A172 (cell line): Measurements from ENCODE around the gene LRIG2. TPM values are rescaled to one million over a fixed set of nuclear protein-coding genes. Genes with fewer than 3 reads are reported as not detected.
"Not testable (repeated sequence)": the region's sequence is repeated elsewhere in the genome, so short reads cannot be mapped to it uniquely, and the experiment has no call there.

Experiments used
- DNase-seq: peaks from one replicate; pipeline ENCODE4 v3.0.0-alpha.2; 2015; ENCODE audit warnings: low spot score
- total RNA-seq: library from RNA; depleted of rRNA; stranded (reverse); fragments of >200 nt; shearing (Covaris generic); gene quantifications from 2 replicates; pipeline ENCODE4 v1.2.3, GENCODE V29; 2014

The LRIG2 gene
- total RNA-seq, 1 experiment from 2014 or later, result 6.3 TPM

DNA sequence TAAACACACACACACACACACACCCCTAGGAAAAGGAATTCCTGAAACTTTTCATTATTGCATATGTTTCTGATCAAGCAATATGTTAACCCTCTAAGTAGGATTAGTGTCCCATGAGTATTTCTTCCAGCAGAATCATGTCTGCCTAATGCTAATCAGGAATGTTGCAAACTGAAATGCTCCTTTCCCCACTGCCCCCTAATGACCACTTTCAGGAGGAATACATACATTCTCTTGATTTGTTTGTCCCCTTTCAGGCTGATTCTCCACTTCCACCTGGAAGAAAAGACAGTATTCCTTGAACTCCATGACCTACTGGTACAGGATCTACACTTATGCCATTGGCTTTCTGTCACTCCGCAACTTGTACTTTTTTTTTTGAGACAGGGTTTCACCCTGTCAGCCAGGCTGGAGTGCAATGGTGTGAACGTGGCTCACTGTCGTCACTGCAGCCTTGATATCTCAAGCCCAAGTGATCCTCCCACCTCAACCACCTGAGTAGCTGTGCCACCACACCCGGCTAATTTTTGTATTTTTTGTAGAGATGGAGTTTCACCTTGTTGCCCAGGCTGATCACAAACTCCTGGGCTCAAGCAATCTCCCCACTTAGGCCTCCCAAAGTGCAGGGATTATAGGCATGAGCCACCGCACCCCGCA, 56.7 kb downstream of the LRIG2 start:
- no peak for DNase-seq

- no peak for DNase-seq
Measured at GRCh38 chr1:113133038-113133437, 60.0 kb downstream of the LRIG2 start.

DNA sequence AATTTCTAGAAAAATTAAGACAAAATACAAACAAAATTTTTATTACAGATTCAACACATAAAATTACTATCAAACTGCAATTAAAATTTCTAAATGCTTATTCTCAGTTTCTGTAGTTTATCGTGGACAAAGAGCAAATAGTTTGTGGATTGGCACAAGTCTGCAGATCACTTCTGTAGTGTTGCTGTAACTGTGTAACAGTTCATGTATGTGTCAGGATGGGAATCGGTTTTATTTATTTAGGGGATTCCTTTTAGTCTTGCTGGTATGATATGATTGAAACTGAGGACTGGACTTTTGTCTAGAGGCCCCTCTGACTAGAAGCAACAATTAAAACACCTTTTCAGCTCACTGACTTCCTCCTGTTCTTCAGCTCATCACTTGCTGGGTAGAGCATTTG, 60.8 kb downstream of the LRIG2 start:
- DNase-seq, result no peak

- DNase-seq, result no peak
Measured at GRCh38 chr1:113135460-113135859, 62.5 kb downstream of the LRIG2 start.

- no peak for DNase-seq
Measured at GRCh38 chr1:113136476-113136875, 63.5 kb downstream of the LRIG2 start.

DNA sequence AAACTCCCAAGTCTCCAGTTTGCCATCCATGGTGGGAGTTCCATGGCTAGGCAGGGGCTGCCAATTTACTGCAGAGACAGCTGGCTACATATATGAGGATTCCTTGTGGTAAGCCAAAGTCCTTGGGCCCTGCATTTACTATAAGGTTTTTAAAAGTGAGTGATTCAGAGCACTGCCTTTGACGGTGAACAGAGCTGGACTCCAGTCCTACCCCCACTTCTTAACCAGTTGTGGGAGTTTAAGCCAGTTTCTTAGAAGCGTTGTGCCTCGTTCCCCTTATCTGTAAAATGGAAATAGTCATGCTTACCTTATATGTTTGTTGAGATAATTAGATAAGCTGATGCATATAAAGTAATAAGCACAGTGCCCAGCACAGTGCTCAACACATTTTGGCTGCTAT, 64.6 kb downstream of the LRIG2 start:
- DNase-seq, result no peak

GRCh38 chr1:113138778-113139177, 65.8 kb downstream of the LRIG2 start:
- no peak for DNase-seq

- DNase-seq, result no peak
Measured at GRCh38 chr1:113140176-113140575, 67.2 kb downstream of the LRIG2 start.

GRCh38 chr1:113140588-113141446, 67.8 kb downstream of the LRIG2 start:
- peak; percentile 57 for DNase-seq

DNA sequence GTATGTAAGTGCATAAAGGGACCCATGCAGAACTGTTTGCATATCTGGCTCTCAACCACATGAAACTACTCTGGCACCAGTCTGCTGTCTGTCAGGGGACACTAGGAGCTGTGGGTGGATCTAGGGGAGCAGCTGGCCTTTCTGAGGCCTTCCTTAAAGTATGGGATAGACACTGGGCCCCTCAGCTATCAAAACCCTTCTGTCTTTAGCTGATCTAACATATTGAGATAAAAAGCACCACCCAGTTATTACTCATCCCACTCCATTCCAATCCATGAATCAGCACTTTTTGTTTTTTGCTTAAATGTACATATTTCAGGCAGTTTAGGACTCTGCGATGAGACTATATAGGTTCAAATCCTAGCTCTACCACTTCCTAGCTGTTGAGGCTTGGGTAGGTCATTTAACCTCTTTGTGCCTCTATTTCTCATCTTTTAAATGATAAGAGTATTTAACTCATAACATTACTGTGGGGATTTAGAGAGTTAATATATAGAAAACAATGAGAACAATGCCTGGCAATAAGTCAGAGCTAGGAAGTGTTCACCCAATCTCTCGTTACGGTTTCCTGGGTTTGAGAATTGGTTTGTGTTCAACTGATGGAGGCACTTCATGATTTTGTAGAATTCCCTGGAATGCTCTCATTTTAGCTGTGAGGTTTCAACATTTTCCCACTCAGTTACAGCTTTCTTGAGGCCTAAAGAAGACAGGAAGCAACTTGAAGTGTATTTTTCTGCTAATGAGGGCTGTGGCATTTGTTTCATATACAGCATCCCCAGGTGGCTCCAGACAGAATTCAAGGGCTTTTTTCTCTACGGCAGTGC, 68.9 kb downstream of the LRIG2 start:
- peak; percentile 47 for DNase-seq

DNA sequence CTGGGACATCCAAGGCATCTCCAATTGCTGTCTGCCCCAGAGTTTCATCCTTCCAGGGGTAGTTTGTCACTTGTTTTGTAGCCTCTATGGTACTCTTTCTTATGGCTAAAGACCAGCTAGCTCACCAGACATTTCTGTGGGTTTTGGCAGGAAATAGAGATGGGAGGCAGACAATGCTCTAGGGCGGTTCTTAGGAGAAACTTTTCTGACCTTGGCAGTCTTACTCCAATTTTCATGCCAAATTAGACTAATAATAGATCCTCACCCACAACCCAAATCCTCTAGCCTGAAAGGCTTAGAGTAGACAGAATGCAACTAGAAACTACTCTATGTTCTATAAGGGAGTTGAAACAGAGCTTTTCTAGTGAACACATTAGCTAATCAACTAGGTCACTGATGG, 69.8 kb downstream of the LRIG2 start:
- DNase-seq, result no peak

DNA sequence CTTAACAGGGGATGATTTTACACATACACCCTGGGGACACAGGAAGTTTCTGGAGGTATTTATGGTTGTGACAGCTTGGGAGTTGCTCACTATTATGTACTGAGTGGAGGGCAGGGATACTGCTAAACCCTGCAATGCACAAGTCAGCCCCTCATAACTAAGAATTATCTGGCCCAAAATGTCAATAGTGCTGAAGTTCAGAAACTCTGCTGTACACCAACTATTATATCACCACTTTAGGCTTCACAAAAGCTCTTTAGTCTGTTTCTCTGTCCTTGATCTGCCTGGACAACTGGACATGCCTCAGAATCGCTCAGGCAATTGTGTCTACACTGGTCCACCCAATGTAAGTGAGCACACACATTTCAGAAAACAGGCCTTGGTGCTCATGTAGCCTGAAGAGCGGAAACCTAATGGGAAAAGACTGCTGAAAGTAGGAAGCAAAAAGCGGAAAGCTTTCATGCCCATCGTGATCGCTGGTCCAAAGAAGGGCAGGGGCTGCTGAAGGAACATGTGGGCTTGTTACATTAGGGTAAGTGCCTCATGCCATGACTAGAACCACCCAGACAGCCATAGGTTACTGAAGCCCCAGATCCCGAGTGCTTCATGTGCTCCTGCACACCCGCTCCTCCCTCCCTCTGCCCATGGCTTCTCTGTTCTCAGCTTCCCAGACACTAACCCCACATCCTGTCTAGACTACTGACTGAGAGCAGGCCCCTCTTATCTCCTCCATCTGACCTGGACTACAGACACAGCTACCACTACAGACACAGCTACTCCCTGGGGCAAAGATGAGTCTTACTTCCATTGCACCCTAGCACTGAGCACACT, 73.5 kb downstream of the LRIG2 start:
- peak; percentile 17 for DNase-seq

DNA sequence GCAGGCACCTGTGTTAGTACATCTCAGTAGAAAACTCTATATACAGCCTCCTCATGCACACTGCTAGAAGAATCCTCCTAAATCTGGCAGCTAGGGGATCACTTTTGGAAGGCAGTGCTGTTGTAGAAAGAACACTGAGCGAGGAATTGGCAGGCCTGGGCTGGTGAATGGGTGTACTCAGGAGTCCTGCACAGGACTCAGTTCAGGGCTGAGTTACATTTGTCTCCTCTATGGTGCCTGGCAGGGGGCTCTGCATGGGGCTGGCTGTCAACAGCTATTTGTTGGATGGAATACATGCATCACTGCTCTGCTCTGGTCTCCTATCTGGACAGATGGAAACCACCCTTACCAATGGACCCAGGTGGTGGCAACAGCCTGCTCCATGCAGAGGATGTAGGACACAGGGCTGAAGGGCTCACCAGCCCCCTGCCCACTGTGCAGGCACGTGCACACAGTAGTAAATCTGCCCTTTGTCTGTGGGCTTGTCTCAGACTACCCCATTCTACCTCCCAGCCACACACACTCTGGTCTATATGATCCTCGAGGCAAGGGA, 74.2 kb downstream of the LRIG2 start:
- DNase-seq, result no peak

DNA sequence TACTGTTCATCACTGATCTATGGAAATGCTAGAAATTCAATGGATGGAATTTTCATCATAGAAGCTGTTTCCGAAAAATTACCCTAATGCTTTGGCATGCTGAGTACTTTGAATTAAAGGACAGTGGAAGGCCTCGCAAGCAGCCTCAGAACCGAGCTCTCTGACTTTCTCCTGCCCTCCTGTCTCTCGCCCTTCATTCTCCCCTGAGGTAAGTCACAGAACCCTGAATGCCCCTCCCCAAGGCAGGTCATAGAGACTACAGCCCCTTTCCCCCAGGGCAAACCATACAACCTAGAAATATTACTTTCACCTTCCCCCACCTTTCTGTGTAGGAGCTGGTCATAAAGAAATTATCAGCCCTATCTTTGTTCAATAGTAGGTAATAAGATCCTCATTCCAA, 74.8 kb downstream of the LRIG2 start:
- no peak for DNase-seq

DNA sequence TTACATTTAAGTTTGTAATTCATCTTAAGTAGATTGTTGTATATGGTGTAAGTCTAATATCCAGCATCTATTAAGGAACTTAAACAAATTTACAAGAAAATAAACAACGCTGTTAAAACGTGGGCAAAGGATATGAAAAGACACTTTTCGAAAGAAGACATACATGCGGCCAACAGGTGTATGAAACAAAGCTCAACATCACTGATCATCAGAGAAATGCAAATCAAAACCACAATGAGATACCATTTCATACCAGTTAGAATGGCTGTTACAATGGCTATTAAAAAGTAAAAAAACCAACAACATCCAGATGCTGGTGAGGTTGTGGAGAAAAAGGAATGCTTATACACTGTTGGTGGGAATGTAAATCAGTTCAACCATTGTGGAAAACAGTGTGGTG, 77.5 kb downstream of the LRIG2 start:
- not testable (repeated sequence) for DNase-seq

- no peak for DNase-seq
Measured at GRCh38 chr1:113153116-113153803, 80.3 kb downstream of the LRIG2 start.

DNA sequence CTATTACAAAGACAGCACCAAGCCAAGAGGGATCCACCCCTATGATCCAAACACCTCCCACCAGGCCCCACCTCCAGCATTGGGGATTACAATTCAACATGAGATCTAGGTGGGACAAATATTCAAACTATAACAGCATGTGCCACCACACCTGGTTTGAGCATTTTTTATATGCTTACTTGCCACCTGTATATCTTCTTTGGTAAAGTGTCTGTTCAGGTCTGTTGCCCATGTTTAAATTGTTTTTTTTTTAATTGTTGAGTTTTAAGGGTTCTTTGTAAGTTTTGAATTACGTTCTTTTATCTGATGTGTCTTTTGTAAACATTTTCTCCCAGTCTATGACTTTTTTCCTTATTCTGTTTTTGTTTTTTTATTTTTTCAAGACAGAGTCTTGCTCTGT, 83.4 kb downstream of the LRIG2 start:
- DNase-seq, result no peak

- not testable (repeated sequence) for DNase-seq
Measured at GRCh38 chr1:113158743-113159142, 85.7 kb downstream of the LRIG2 start.

DNA sequence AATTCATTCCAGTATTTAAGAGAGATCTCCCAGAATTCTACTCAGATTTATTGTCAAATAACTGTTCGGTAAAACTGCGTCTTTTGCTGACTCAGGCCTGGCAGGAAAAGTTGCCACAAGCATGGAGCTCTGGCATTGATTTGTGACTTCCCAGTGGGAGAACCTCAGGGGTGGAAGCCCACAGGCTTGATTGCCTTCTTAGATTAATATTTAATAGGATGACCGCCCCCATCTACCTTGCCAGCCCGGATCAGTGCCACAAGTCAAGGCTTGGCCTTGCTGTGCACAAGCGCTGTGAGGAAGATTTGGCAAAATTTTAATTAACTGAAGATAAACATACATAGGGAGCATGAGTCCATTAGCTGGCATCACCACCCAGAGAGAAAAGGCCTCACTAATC, 93.5 kb downstream of the LRIG2 start:
- no peak for DNase-seq

DNA sequence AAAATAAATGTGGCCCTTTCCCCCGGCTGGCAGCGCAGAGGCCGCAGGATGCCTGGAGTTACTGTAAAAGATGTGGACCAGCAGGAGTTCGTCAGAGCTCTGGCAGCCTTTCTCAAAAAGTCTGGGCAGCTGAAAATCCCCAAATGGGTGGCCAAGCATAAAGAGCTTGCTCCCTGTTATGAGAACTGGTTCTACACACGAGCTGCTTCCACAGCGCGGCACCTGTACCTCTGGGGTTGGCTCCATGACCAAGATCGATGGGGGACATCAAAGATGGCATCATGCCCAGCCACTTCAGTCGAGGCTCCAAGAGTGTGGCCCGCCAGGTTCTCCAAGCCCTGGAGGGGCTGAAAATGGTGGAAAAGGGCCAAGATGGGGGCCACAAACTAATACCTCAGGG, 95.9 kb downstream of the LRIG2 start:
- DNase-seq, result no peak

- DNase-seq, result no peak
Measured at GRCh38 chr1:113169591-113169990, 96.6 kb downstream of the LRIG2 start.
